H1 (cell line): Measurements from ENCODE around the gene GALNT9. TPM values are rescaled to one million over a fixed set of nuclear protein-coding genes. Genes with fewer than 3 reads are reported as not detected.

Experiments used
- CTCF ChIA-PET: fragments of 300-600 bp; sonication (Branson Sonifier 250); formaldehyde crosslinking; loops from one replicate; lab custom pipeline; 2021; ENCODE audit not compliant: partially characterized antibody; lab: Charles Lee
- POLR2A ChIA-PET: fragments of 300-600 bp; sonication (Branson Sonifier 250); formaldehyde crosslinking; loops from one replicate; lab custom pipeline; 2021; ENCODE audit warnings: inconsistent platforms; ENCODE audit not compliant: partially characterized antibody; lab: Charles Lee
- DNase-seq, 2 experiments: peaks; one replicate each; pipeline versions ENCODE4 v3.0.0 to v3.0.0-alpha.2; 2010 to 2022; ENCODE audit warnings: low spot score in 2 of 2, low read depth in 1 of 2, mixed read lengths in 1 of 2
- FAIRE-seq: peaks from 2 replicates; lab custom pipeline; 2011; peaks lifted over from hg19 to GRCh38; lab: Jason Lieb, UNC
- H2AFZ ChIP-seq: 2 replicates; pipeline ENCODE4 v1.8.1; 2012; ENCODE audit warnings: low read length, inconsistent platforms
- H2AK5ac ChIP-seq: 2 replicates; pipeline ENCODE4 v1.6.1; 2013; ENCODE audit warnings: low read depth, low read length
- H2BK120ac ChIP-seq: replicated peaks from 2 replicates; pipeline ENCODE3; 2013; ENCODE audit warnings: low read depth, low read length, inconsistent platforms
- H2BK12ac ChIP-seq: 2 replicates; pipeline ENCODE4 v1.6.1; 2013; ENCODE audit warnings: low read depth, low read length
- H2BK15ac ChIP-seq: 2 replicates; pipeline ENCODE4 v1.6.1; 2013; ENCODE audit warnings: low read length
- H2BK20ac ChIP-seq: 2 replicates; pipeline ENCODE4 v1.6.1; 2013; ENCODE audit warnings: low read length
- H2BK5ac ChIP-seq: 2 replicates; pipeline ENCODE4 v1.6.1; 2013; ENCODE audit warnings: low read depth, low read length
- H3K14ac ChIP-seq: 2 replicates; pipeline ENCODE4 v1.6.1; 2013; ENCODE audit warnings: inconsistent platforms; ENCODE audit not compliant: insufficient read length
- H3K18ac ChIP-seq: 2 replicates; pipeline ENCODE4 v1.6.1; 2013; ENCODE audit warnings: low read length; ENCODE audit errors: extremely low read depth
- H3K23ac ChIP-seq: 2 replicates; pipeline ENCODE4 v1.6.1; 2013; ENCODE audit warnings: inconsistent platforms; ENCODE audit not compliant: insufficient read length
- H3K23me2 ChIP-seq: 2 replicates; pipeline ENCODE4 v1.6.1; 2013; ENCODE audit warnings: low read depth, low read length
- H3K27ac ChIP-seq: 2 replicates; pipeline ENCODE4 v1.6.1; 2011; ENCODE audit warnings: low read depth, low read length, inconsistent platforms
- H3K27me3 ChIP-seq, 4 experiments: replicated peaks in 1 of 4; 1 replicate in 1 of 4; 2 replicates in 3 of 4; pipeline versions ENCODE4 v1.6.1 to v1.8.1; 2011 to 2013; ENCODE audit warnings: low read length in 3 of 4, mild to moderate bottlenecking in 3 of 4, inconsistent platforms in 2 of 4, mixed read lengths in 2 of 4, moderate library complexity in 1 of 4; ENCODE audit not compliant: control insufficient read depth in 3 of 4, insufficient read depth in 3 of 4; ENCODE audit errors: extremely low read depth in 1 of 4
- H3K36me3 ChIP-seq, 4 experiments: 2 replicates each; pipeline versions ENCODE4 v1.6.1 to v1.8.1; 2011 to 2013; ENCODE audit warnings: mild to moderate bottlenecking in 4 of 4, low read length in 3 of 4, moderate library complexity in 2 of 4, control low read depth in 1 of 4, inconsistent platforms in 1 of 4; ENCODE audit not compliant: insufficient read depth in 4 of 4, control insufficient read depth in 2 of 4
- H3K4ac ChIP-seq: replicated peaks from 2 replicates; pipeline ENCODE3; 2013; ENCODE audit warnings: low read length, low read depth, mixed read lengths, inconsistent platforms; ENCODE audit not compliant: insufficient read length
- H3K4me1 ChIP-seq, 4 experiments: replicated peaks in 1 of 4; 1 replicate in 1 of 4; 2 replicates in 3 of 4; pipeline versions ENCODE4 v1.6.1 to v1.8.1; 2011 to 2013; ENCODE audit warnings: low read length in 3 of 4, inconsistent platforms in 2 of 4, mixed read lengths in 1 of 4; ENCODE audit not compliant: insufficient read depth in 4 of 4, control insufficient read depth in 3 of 4
- H3K4me2 ChIP-seq, 2 experiments: 2 replicates each; pipeline versions ENCODE4 v1.6.1 to v1.8.1; 2011 to 2013; ENCODE audit warnings: low read depth in 2 of 2, low read length in 2 of 2, control low read depth in 1 of 2, inconsistent platforms in 1 of 2, mild to moderate bottlenecking in 1 of 2; ENCODE audit not compliant: insufficient read depth in 1 of 2
- H3K4me3 ChIP-seq, 4 experiments: fragments of 200-600, 300-600 bp in 1 of 4; sonication (generic), shearing (Covaris generic), sonication (Bioruptor Twin) in 1 of 4; 2 replicates each; pipeline versions ENCODE4 v1.5.1 to v1.8.1; 2011 to 2016; ENCODE audit warnings: low read length in 4 of 4, low read depth in 3 of 4, control low read depth in 2 of 4, inconsistent platforms in 2 of 4, mild to moderate bottlenecking in 2 of 4, mixed read lengths in 1 of 4, moderate library complexity in 1 of 4; ENCODE audit not compliant: insufficient read depth in 2 of 4; ENCODE audit errors: extremely low read depth in 1 of 4
- H3K56ac ChIP-seq: replicated peaks from 2 replicates; pipeline ENCODE3; 2013; ENCODE audit warnings: low read depth, mild to moderate bottlenecking, mixed read lengths, low read length, inconsistent platforms; ENCODE audit not compliant: insufficient read length
- H3K79me1 ChIP-seq: 2 replicates; pipeline ENCODE4 v1.6.1; 2013; ENCODE audit warnings: low read depth, low read length, control low read depth
- H3K79me2 ChIP-seq, 2 experiments: 2 replicates each; pipeline versions ENCODE4 v1.6.1 to v1.8.1; 2012 to 2013; ENCODE audit warnings: low read length in 2 of 2, mild to moderate bottlenecking in 2 of 2, inconsistent platforms in 1 of 2; ENCODE audit not compliant: insufficient read depth in 2 of 2, control insufficient read depth in 1 of 2
- H3K9ac ChIP-seq, 4 experiments: replicated peaks in 1 of 4; 1 replicate in 1 of 4; 2 replicates in 3 of 4; pipeline versions ENCODE4 v1.6.1 to v1.8.1; 2011 to 2013; ENCODE audit warnings: low read depth in 3 of 4, low read length in 3 of 4, control low read depth in 2 of 4, mild to moderate bottlenecking in 2 of 4, moderate library complexity in 2 of 4, inconsistent platforms in 1 of 4; ENCODE audit errors: extremely low read depth in 1 of 4
- H3K9me3 ChIP-seq, 2 experiments: 2 replicates each; pipeline versions ENCODE4 v1.6.1 to v1.8.1; 2012 to 2013; ENCODE audit warnings: mild to moderate bottlenecking in 2 of 2, moderate library complexity in 2 of 2, control low read depth in 1 of 2, inconsistent platforms in 1 of 2, low read depth in 1 of 2, low read length in 1 of 2, mixed read lengths in 1 of 2; ENCODE audit not compliant: insufficient read depth in 2 of 2
- H4K20me1 ChIP-seq, 2 experiments: replicated peaks in 1 of 2; 2 replicates each; pipeline versions ENCODE3 to v1.8.1; 2011 to 2013; ENCODE audit warnings: inconsistent platforms in 2 of 2, low read length in 2 of 2, mild to moderate bottlenecking in 1 of 2; ENCODE audit not compliant: insufficient read depth in 2 of 2, control insufficient read depth in 1 of 2
- H4K5ac ChIP-seq: 2 replicates; pipeline ENCODE4 v1.6.1; 2013; ENCODE audit warnings: low read length, low read depth, mixed read lengths, inconsistent platforms; ENCODE audit not compliant: insufficient read length
- H4K8ac ChIP-seq: 2 replicates; pipeline ENCODE4 v1.8.0; 2013; ENCODE audit warnings: mild to moderate bottlenecking, moderate library complexity, low read length, inconsistent platforms; ENCODE audit not compliant: insufficient read depth; ENCODE audit errors: extremely low read depth
- H4K91ac ChIP-seq: replicated peaks from 2 replicates; pipeline ENCODE3; 2013; ENCODE audit warnings: low read length, mixed read lengths, inconsistent platforms; ENCODE audit not compliant: insufficient read length
- BRCA1 ChIP-seq: IDR thresholded peaks from 2 replicates; pipeline ENCODE4 v1.6.1; 2012; ENCODE audit warnings: low read depth, low read length, improper control_type of control experiment
- CBX8 ChIP-seq: fragments of 300-800, 300-1000 bp; sonication (generic); IDR thresholded peaks from 2 replicates; pipeline ENCODE4 v1.7.1; 2016; ENCODE audit warnings: low read depth, low read length, borderline replicate concordance
- CHD1 ChIP-seq: IDR thresholded peaks from 2 replicates; pipeline ENCODE4 v1.6.1; 2012; ENCODE audit warnings: low read depth, low read length, improper control_type of control experiment
- EGR1 ChIP-seq: IDR thresholded peaks from 2 replicates; pipeline ENCODE4 v1.6.1; 2011; ENCODE audit warnings: low read depth, low read length, borderline replicate concordance
- EZH2 ChIP-seq: fragments of 200-600 bp; sonication (generic); IDR thresholded peaks from 2 replicates; pipeline ENCODE4 v1.7.1; 2012; ENCODE audit warnings: low read depth, mild to moderate bottlenecking, moderate library complexity, low read length, inconsistent platforms; ENCODE audit not compliant: severe bottlenecking
- HDAC2 ChIP-seq, 2 experiments: fragments of 300-600 bp in 1 of 2; sonication (generic) in 1 of 2; IDR thresholded peaks; 2 replicates each; pipeline ENCODE4 v1.6.1; 2011 to 2012; ENCODE audit warnings: low read depth in 2 of 2, low read length in 2 of 2, mild to moderate bottlenecking in 2 of 2, moderate library complexity in 2 of 2, borderline replicate concordance in 1 of 2, inconsistent platforms in 1 of 2
- HDAC6 ChIP-seq: IDR thresholded peaks from one replicate; pipeline ENCODE4 v1.7.1; 2012; ENCODE audit warnings: low read depth, mild to moderate bottlenecking, inconsistent platforms, low read length, moderate library complexity
- KDM1A ChIP-seq: fragments of 200-600, 300-600 bp; sonication (generic); IDR thresholded peaks from 2 replicates; pipeline ENCODE4 v1.7.1; 2016; ENCODE audit warnings: mild to moderate bottlenecking, low read length, borderline replicate concordance
- NANOG ChIP-seq: IDR thresholded peaks from 2 replicates; pipeline ENCODE4 v1.6.1; 2011; ENCODE audit warnings: low read length, low read depth, mild to moderate bottlenecking, inconsistent platforms; ENCODE audit not compliant: insufficient read depth, poor library complexity, severe bottlenecking
- SRF ChIP-seq: IDR thresholded peaks from 2 replicates; pipeline ENCODE4 v1.6.1; 2011; ENCODE audit warnings: mild to moderate bottlenecking, low read depth, low read length, moderate library complexity
- TBP ChIP-seq: IDR thresholded peaks from 2 replicates; pipeline ENCODE4 v1.6.1; 2011; ENCODE audit warnings: low read depth, low read length, improper control_type of control experiment
- WGBS, 2 experiments: shearing (Covaris generic) in 1 of 2; methylation state at CpG; one replicate each; pipeline versions ENCODE4 v1.1.6 to v1.1.7; 2013 to 2015; ENCODE audit warnings: low lambda C conversion rate in 2 of 2, mixed read lengths in 2 of 2, inconsistent platforms in 1 of 2, low coverage in 1 of 2, missing lambda C conversion rate in 1 of 2; ENCODE audit not compliant: insufficient replicate concordance in 2 of 2, insufficient coverage in 1 of 2, insufficient read length in 1 of 2; ENCODE audit errors: extremely low coverage in 1 of 2, missing lambda C conversion rate in 1 of 2; 5-methylcytosine and 5-hydroxymethylcytosine counted together
- polyA plus RNA-seq, 7 experiments: library from polyadenylated mRNA; depleted of rRNA in 3 of 7; stranded (reverse) in 5 of 7; unstranded in 2 of 7; fragments of >200 nt in 5 of 7; fragments of 200-250 nt in 2 of 7; gene quantifications; 1 replicate in 5 of 7; 2 replicates in 1 of 7; 4 replicates in 1 of 7; pipeline versions ENCODE4 v1.2.1 to v1.2.3, GENCODE V29; 2011 to 2013; ENCODE audit warnings: missing spikeins in 2 of 7, mixed read lengths in 2 of 7
- total RNA-seq: library from RNA; stranded (reverse); fragmentation: NEBNext Ultra II Directional; extraction: Animal tissue kit (Norgen Biotek cat#: 25700); gene quantifications from 2 replicates; pipeline ENCODE4 v1.2.1, GENCODE V29; 2021
- TF ChIP-seq, protein P1 (sequence below): IDR thresholded peaks from 2 replicates; pipeline ENCODE4 v1.6.1; 2012; ENCODE audit warnings: low read length, inconsistent platforms

The GALNT9 gene
- total and polyA plus RNA-seq, 2 of the 8 experiments (the other 6 are each of a cell fraction or from before 2014, with no cell fraction given), result 2.0 to 3.6 TPM

GRCh38 chr12:132169376-132169775 is 160.0 kb downstream of the GALNT9 start:
- H3K9ac ChIP-seq, result no peak overlapping the region
- H2BK20ac ChIP-seq, result no peak overlapping the region
- no peak overlapping the region for H2BK12ac ChIP-seq
- FAIRE-seq (no peak), DNase-seq (no peak)
- no peak overlapping the region for H2BK5ac ChIP-seq
- H3K23ac ChIP-seq, result no peak overlapping the region
- no peaks in the 10 kb centered on the region for H3K79me2 ChIP-seq
- ChIA-PET CTCF (no interaction called here), POLR2A (no interaction called here)
- no peak overlapping the region for H2BK120ac ChIP-seq
- H3K14ac ChIP-seq, result no peak overlapping the region
- H4K20me1 ChIP-seq, result peaks cover 0 to 10% of the 10 kb centered on the region in 2 experiments
- no peak overlapping the region for H3K4me3 ChIP-seq
- H3K9me3 ChIP-seq, result no peaks in the 10 kb centered on the region
- no peak overlapping the region for H2AFZ ChIP-seq
- WGBS, 2 experiments, result 91% methylated on average over 9 of the region's 17 CpGs; no CpG with 5 or more reads in 1 of the 2 experiments
- peak overlapping the region; percentile 5; the same call in 1 of the 2 replicates for H4K8ac ChIP-seq
- no peak overlapping the region for H3K27ac ChIP-seq
- H3K79me1 ChIP-seq, result no peaks in the 10 kb centered on the region
- H2AK5ac ChIP-seq, result no peak overlapping the region
- H3K4me2 ChIP-seq, result no peak overlapping the region
- no peak overlapping the region for H4K5ac ChIP-seq
- peaks cover 0 to 13% (median 11%) of the 10 kb centered on the region in 4 experiments; a peak in 5 of 7 replicates for H3K27me3 ChIP-seq
- no peaks in the 10 kb centered on the region for H3K4me1 ChIP-seq
- no peak overlapping the region for H2BK15ac ChIP-seq
- H3K23me2 ChIP-seq, result peaks cover 14% of the 10 kb centered on the region; the same call in 1 of the 2 replicates
- H3K36me3 ChIP-seq, result no peaks in the 10 kb centered on the region
- H3K56ac ChIP-seq, result no peak overlapping the region
- no peak overlapping the region for H3K18ac ChIP-seq
- no peak overlapping the region for H3K4ac ChIP-seq
- H4K91ac ChIP-seq, result no peak overlapping the region
- TF ChIP-seq SRF, result no peak
- TF ChIP-seq, protein P1, sequence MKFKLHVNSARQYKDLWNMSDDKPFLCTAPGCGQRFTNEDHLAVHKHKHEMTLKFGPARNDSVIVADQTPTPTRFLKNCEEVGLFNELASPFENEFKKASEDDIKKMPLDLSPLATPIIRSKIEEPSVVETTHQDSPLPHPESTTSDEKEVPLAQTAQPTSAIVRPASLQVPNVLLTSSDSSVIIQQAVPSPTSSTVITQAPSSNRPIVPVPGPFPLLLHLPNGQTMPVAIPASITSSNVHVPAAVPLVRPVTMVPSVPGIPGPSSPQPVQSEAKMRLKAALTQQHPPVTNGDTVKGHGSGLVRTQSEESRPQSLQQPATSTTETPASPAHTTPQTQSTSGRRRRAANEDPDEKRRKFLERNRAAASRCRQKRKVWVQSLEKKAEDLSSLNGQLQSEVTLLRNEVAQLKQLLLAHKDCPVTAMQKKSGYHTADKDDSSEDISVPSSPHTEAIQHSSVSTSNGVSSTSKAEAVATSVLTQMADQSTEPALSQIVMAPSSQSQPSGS, result no peak
- TF ChIP-seq BRCA1, result no peak
- no peak for TF ChIP-seq CHD1
- no peak for TF ChIP-seq HDAC2 (IDR thresholded peaks at IDR 0.05; ENCODE audit: borderline replicate concordance in 1 of 2, low read depth in 2 of 2, low read length in 2 of 2)
- TF ChIP-seq CBX8, result no peak
- TF ChIP-seq TBP, result no peak
- no peak for TF ChIP-seq HDAC6
- no peak for TF ChIP-seq EZH2
- TF ChIP-seq EGR1, result no peak
- TF ChIP-seq KDM1A, result no peak
- no peak for TF ChIP-seq NANOG
